Kidney (tissue), 14 donors: ENCODE data around the gene ZNF467. TPM values are rescaled to one million over a fixed set of nuclear protein-coding genes. Genes with fewer than 3 reads are reported as not detected.

Experiments used
- DNase-seq, 5 donors: peaks; one replicate each; pipeline ENCODE4 v3.0.0-alpha.2; 2013 to 2020
- FAIRE-seq: peaks from 2 replicates; lab custom pipeline; 2012; peaks lifted over from hg19 to GRCh38; lab: Jason Lieb, UNC
- H3K27ac ChIP-seq, 2 donors: one replicate each; pipeline ENCODE4 v1.7.0; 2013; ENCODE audit warnings: low read depth in 2 of 2, low read length in 2 of 2, inconsistent platforms in 1 of 2
- H3K27me3 ChIP-seq: one replicate; pipeline ENCODE4 v1.7.1; 2013; ENCODE audit warnings: low read length, inconsistent platforms; ENCODE audit not compliant: control insufficient read depth, insufficient read depth
- H3K36me3 ChIP-seq, 3 donors: one replicate each; pipeline versions ENCODE4 v1.7.0 to v1.7.1; 2013; ENCODE audit warnings: low read length in 3 of 3, control low read depth in 1 of 3, inconsistent platforms in 1 of 3; ENCODE audit not compliant: insufficient read depth in 3 of 3, control insufficient read depth in 2 of 3
- H3K4me1 ChIP-seq, 3 donors: one replicate each; pipeline versions ENCODE4 v1.7.0 to v1.7.1; 2013; ENCODE audit warnings: low read length in 3 of 3, inconsistent platforms in 1 of 3, low read depth in 1 of 3; ENCODE audit not compliant: control insufficient read depth in 2 of 3, insufficient read depth in 2 of 3
- H3K4me3 ChIP-seq, 3 donors: one replicate each; pipeline versions ENCODE4 v1.7.0 to v1.8.1; 2013; ENCODE audit warnings: low read length in 3 of 3, control low read depth in 1 of 3, inconsistent platforms in 1 of 3
- H3K9ac ChIP-seq, 3 donors: one replicate each; pipeline versions ENCODE4 v1.7.0 to v1.7.1; 2013; ENCODE audit warnings: low read length in 3 of 3, control low read depth in 1 of 3, inconsistent platforms in 1 of 3
- H3K9me3 ChIP-seq, 3 donors: one replicate each; pipeline versions ENCODE4 v1.7.0 to v1.7.1; 2013; ENCODE audit warnings: low read length in 3 of 3, control low read depth in 1 of 3, inconsistent platforms in 1 of 3; ENCODE audit not compliant: control insufficient read depth in 2 of 3, insufficient read depth in 1 of 3
- CTCF ChIP-seq: IDR thresholded peaks from 3 replicates; pipeline ENCODE4 v1.5.1; 2012; ENCODE audit warnings: mild to moderate bottlenecking, moderate library complexity, borderline replicate concordance; ENCODE audit not compliant: insufficient read depth; ENCODE audit errors: extremely low read depth
- intact Hi-C: fragments of 100-400 bp; cut with DNase I; formaldehyde crosslinking; loops from one replicate; pipeline ENCODE4 v1.11.1; 2022
- polyA plus RNA-seq: library from polyadenylated mRNA; stranded (reverse); fragments of 350-450 nt; fragmentation: Illumina TruSeq; extraction: RNeasy Lipid Tissue Mini Kit (QIAGEN cat#74804); gene quantifications from one replicate; pipeline ENCODE4 v1.2.3, GENCODE V29; 2014; ENCODE audit warnings: low read depth, low replicate concordance; ENCODE audit not compliant: insufficient read depth
- total RNA-seq: library from RNA; stranded (reverse); fragmentation: NEBNext Ultra II Directional; extraction: Animal tissue kit (Norgen Biotek cat#: 25700); gene quantifications from one replicate; pipeline ENCODE4 v1.2.1, GENCODE V29; 2021
- donor health status: control.
- donor health status: control.
- donor health status: control.
- donor health status: control.
- donor health status: control.
- donor health status: DM: yes; HTN: yes; CAD: no.
- donor health status: Normal renal cell carcinoma (clear cell type).

Gene ZNF467
- total and polyA plus RNA-seq, 2 donors from 2014 or later = 15.0 to 24.5 TPM

DNA sequence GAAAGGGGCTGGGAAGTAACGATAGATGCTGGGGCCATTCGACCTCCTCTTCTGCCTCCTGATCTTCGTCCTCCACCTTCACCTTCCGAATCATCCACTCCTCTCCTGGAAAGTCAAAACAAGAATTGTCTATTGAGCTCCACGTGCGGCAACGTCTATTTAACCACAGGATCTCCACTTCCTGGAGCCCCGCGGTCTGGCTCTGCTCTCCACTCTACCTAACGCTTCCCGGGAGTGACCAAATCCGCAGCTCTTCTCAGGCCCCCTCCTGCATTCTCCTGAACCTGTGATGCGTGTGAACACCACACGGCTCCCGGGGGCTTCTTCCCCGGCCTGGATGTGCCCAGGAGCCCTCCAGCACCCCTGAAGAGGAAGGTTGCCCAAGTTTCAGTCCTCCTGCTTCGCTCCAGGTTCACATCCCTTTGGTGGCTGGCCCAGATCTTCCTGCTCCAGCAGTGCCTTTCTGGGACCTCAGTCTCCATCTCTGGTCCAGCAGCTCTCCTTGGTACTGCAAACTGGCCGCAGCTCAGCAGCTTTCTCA is 7.2 kb downstream of the ZNF467 start:
- Histone ChIP-seq H3K4me1 (peaks cover 0 to 4% (median 3%) of the 10 kb centered on the region in 3 donors), H3K36me3 (peaks cover 3 to 7% (median 6%) of the 10 kb centered on the region in 3 donors), H3K27ac (no peak overlapping the region), H3K27me3 (no peaks in the 10 kb centered on the region), H3K4me3 (no peak overlapping the region), H3K9ac (no peak overlapping the region), H3K9me3 (no peaks in the 10 kb centered on the region)
- intact Hi-C loops = no loop called here
- FAIRE-seq (no peak), DNase-seq (peak in 2 of 5 donors; percentile 47 to 49)
- no peak for TF ChIP-seq CTCF

- FAIRE-seq (no peak), DNase-seq (peak in 2 of 5 donors; percentile 30 to 64)
- Histone ChIP-seq H3K9ac (no peak overlapping the region), H3K36me3 (peaks cover 3 to 7% (median 5%) of the 10 kb centered on the region in 3 donors), H3K4me3 (no peak overlapping the region), H3K27ac (no peak overlapping the region), H3K9me3 (no peaks in the 10 kb centered on the region), H3K4me1 (peaks cover 0 to 3% (median 0%) of the 10 kb centered on the region in 3 donors), H3K27me3 (no peaks in the 10 kb centered on the region)
- intact Hi-C loops = no loop called here
- TF ChIP-seq CTCF = no peak
Measured at GRCh38 chr7:149765399-149766121, 7.8 kb downstream of the ZNF467 start.

- no peak overlapping the region for H3K27ac ChIP-seq
- DNase-seq = peak in 4 of 5 donors; percentile 73 to 79 (median 75)
- intact Hi-C loops = no loop called here
- H3K36me3 ChIP-seq = peaks cover 3 to 7% (median 4%) of the 10 kb centered on the region in 3 donors
- no peaks in the 10 kb centered on the region for H3K27me3 ChIP-seq
- FAIRE-seq = no peak
- H3K4me1 ChIP-seq = peaks cover 0 to 3% (median 0%) of the 10 kb centered on the region in 3 donors
- no peak overlapping the region for H3K9ac ChIP-seq
- no peak overlapping the region for H3K4me3 ChIP-seq
- no peaks in the 10 kb centered on the region for H3K9me3 ChIP-seq
- no peak for TF ChIP-seq CTCF
Measured at GRCh38 chr7:149764481-149765398, 8.6 kb downstream of the ZNF467 start.
